B cell (primary cell): ENCODE results near the gene MARCKS. TPM values are rescaled to one million over a fixed set of nuclear protein-coding genes. Genes with fewer than 3 reads are reported as not detected.

Experiments
- ATAC-seq: fragments of 200-7000 bp; cut with Tn5 transposase; one replicate; pipeline ENCODE4 v1.10.0; 2021; ENCODE audit warnings: low read depth, mild to moderate bottlenecking, moderate number of reproducible peaks, moderate library complexity
- CTCF ChIA-PET: fragments of 350-600 bp; sonication (Branson Sonifier 250); formaldehyde crosslinking; loops from one replicate; lab custom pipeline; 2021; ENCODE audit warnings: antibody characterized with exemption, inconsistent platforms; lab: Charles Lee
- POLR2A ChIA-PET: fragments of 350-600 bp; sonication (Branson Sonifier 250); formaldehyde crosslinking; loops from one replicate; lab custom pipeline; 2021; ENCODE audit warnings: antibody characterized with exemption; lab: Charles Lee
- DNase-seq: peaks from one replicate; pipeline ENCODE4 v3.0.0; 2013
- H2AFZ ChIP-seq: 2 replicates; pipeline ENCODE4 v1.6.1; 2012; ENCODE audit warnings: mild to moderate bottlenecking, low read depth, low read length; ENCODE audit not compliant: insufficient read depth, poor library complexity, severe bottlenecking
- H3K27ac ChIP-seq, 2 donors: 1 replicate in 1 of 2; 2 replicates in 1 of 2; pipeline ENCODE4 v1.5.1; 2012 to 2013; ENCODE audit warnings: low read length in 2 of 2, mild to moderate bottlenecking in 2 of 2, moderate library complexity in 1 of 2
- H3K27me3 ChIP-seq, 4 experiments: fragments of 200-600 bp in 1 of 4; sonication (generic) in 1 of 4; replicated peaks in 1 of 4; 1 replicate in 2 of 4; 2 replicates in 2 of 4; pipeline versions ENCODE4 v1.6.1 to v1.7.0; 2013 to 2016; ENCODE audit warnings: low read length in 3 of 4, mild to moderate bottlenecking in 2 of 4, mixed read lengths in 1 of 4, moderate library complexity in 1 of 4; ENCODE audit not compliant: insufficient read depth in 4 of 4, control insufficient read depth in 3 of 4; ENCODE audit errors: control extremely low read depth in 1 of 4
- H3K36me3 ChIP-seq, 2 experiments: replicated peaks in 1 of 2; 1 replicate in 1 of 2; 2 replicates in 1 of 2; pipeline versions ENCODE4 v1.6.1 to v1.7.1; 2013; ENCODE audit warnings: low read length in 1 of 2; ENCODE audit not compliant: insufficient read depth in 2 of 2, control insufficient read depth in 1 of 2; ENCODE audit errors: control extremely low read depth in 1 of 2, extremely low read depth in 1 of 2
- H3K4me1 ChIP-seq, 2 donors: fragments of 200-600 bp in 1 of 2; sonication (generic) in 1 of 2; 1 replicate in 1 of 2; 2 replicates in 1 of 2; pipeline versions ENCODE4 v1.5.1 to v1.6.1; 2013 to 2017; ENCODE audit warnings: low read length in 2 of 2; ENCODE audit not compliant: control insufficient read depth in 2 of 2, insufficient read depth in 2 of 2
- H3K4me2 ChIP-seq: replicated peaks from 2 replicates; pipeline ENCODE3; 2012; ENCODE audit warnings: mild to moderate bottlenecking, low read depth, low read length; ENCODE audit not compliant: poor library complexity, severe bottlenecking
- H3K4me3 ChIP-seq, 5 experiments: fragments of 200-600 bp in 1 of 5; sonication (generic) in 1 of 5; 1 replicate in 3 of 5; 2 replicates in 2 of 5; pipeline versions ENCODE4 v1.5.1 to v1.7.0; 2011 to 2016; ENCODE audit warnings: low read length in 4 of 5, mild to moderate bottlenecking in 4 of 5, low read depth in 2 of 5, control low read depth in 1 of 5, moderate library complexity in 1 of 5; ENCODE audit not compliant: insufficient read depth in 1 of 5; ENCODE audit errors: control extremely low read depth in 1 of 5, extremely low read depth in 1 of 5
- H3K79me2 ChIP-seq: fragments of 200-600 bp; sonication (generic); one replicate; pipeline ENCODE4 v1.6.0; 2016; ENCODE audit warnings: low read length; ENCODE audit not compliant: control insufficient read depth, insufficient read depth
- H3K9ac ChIP-seq: fragments of 200-600 bp; sonication (generic); 2 replicates; pipeline ENCODE4 v1.6.1; 2017; ENCODE audit warnings: mild to moderate bottlenecking, low read length, moderate library complexity
- H3K9me3 ChIP-seq, 3 donors: one replicate each; pipeline versions ENCODE4 v1.6.1 to v1.7.1; 2013; ENCODE audit warnings: low read length in 2 of 3; ENCODE audit not compliant: control insufficient read depth in 2 of 3, insufficient read depth in 1 of 3; ENCODE audit errors: control extremely low read depth in 1 of 3
- H4K20me1 ChIP-seq: 2 replicates; pipeline ENCODE4 v1.6.0; 2012; ENCODE audit warnings: mild to moderate bottlenecking, low read length; ENCODE audit not compliant: insufficient read depth, control insufficient read depth, poor library complexity, severe bottlenecking
- H3K27ac Mint-ChIP-seq: one replicate; pipeline ENCODE4 v1.8.0; 2021; ENCODE audit warnings: mixed read lengths
- H3K27me3 Mint-ChIP-seq: one replicate; pipeline ENCODE4 v1.8.0; 2021; ENCODE audit warnings: mixed read lengths
- H3K4me1 Mint-ChIP-seq: one replicate; pipeline ENCODE4 v1.8.0; 2021; ENCODE audit warnings: mixed read lengths
- H3K4me3 Mint-ChIP-seq: one replicate; pipeline ENCODE4 v1.8.0; 2021; ENCODE audit warnings: mixed read lengths
- H3K9me3 Mint-ChIP-seq: one replicate; pipeline ENCODE4 v1.8.0; 2022; ENCODE audit warnings: mixed read lengths; ENCODE audit not compliant: insufficient read depth
- EZH2 ChIP-seq: IDR thresholded peaks from 2 replicates; pipeline ENCODE4 v1.6.1; 2012; ENCODE audit warnings: borderline replicate concordance, low read depth, mild to moderate bottlenecking, moderate library complexity, low read length; ENCODE audit not compliant: insufficient read depth, poor library complexity, severe bottlenecking
- WGBS: methylation state at CpG from one replicate; pipeline ENCODE4 v1.1.5; 2013; ENCODE audit warnings: missing lambda C conversion rate; ENCODE audit not compliant: insufficient coverage; 5-methylcytosine and 5-hydroxymethylcytosine counted together
- intact Hi-C: fragments of 100-400 bp; cut with micrococcal nuclease; formaldehyde crosslinking; loops from one replicate; pipeline ENCODE4 v1.10.0; 2022
- polyA plus RNA-seq: library from polyadenylated mRNA; depleted of rRNA; stranded (reverse); fragments of >200 nt; gene quantifications from 2 replicates; pipeline ENCODE4 v1.2.3, GENCODE V29; 2012
- total RNA-seq, 2 donors: library from RNA; stranded (reverse); fragments of 120-200 nt in 1 of 2; gene quantifications; 1 replicate in 1 of 2; 2 replicates in 1 of 2; pipeline versions ENCODE4 v1.2.3 to v1.2.4, GENCODE V29; 2013 to 2022
- TF ChIP-seq, protein P1 (sequence below): fragments of 200-600 bp; IDR thresholded peaks from one replicate; pipeline ENCODE4 v1.8.0; 2022; ENCODE audit warnings: antibody characterized with exemption, mild to moderate bottlenecking

MARCKS gene
- total and polyA plus RNA-seq, 2 donors (not counting 1 experiment from before 2014, with no cell fraction given): 15.4 to 58.6 TPM

DNA sequence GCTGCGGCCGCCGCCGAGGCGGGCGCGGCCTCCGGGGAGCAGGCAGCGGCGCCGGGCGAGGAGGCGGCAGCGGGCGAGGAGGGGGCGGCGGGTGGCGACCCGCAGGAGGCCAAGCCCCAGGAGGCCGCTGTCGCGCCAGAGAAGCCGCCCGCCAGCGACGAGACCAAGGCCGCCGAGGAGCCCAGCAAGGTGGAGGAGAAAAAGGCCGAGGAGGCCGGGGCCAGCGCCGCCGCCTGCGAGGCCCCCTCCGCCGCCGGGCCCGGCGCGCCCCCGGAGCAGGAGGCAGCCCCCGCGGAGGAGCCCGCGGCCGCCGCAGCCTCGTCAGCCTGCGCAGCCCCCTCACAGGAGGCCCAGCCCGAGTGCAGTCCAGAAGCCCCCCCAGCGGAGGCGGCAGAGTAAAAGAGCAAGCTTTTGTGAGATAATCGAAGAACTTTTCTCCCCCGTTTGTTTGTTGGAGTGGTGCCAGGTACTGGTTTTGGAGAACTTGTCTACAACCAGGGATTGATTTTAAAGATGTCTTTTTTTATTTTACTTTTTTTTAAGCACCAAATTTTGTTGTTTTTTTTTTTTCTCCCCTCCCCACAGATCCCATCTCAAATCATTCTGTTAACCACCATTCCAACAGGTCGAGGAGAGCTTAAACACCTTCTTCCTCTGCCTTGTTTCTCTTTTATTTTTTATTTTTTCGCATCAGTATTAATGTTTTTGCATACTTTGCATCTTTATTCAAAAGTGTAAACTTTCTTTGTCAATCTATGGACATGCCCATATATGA is 3.2 kb downstream of the MARCKS start:
- Mint-ChIP-seq H3K9me3 (no peaks in the 10 kb centered on the region), H3K27me3 (no peaks in the 10 kb centered on the region), H3K4me1 (peaks cover 14% of the 10 kb centered on the region), H3K27ac (peak overlapping the region; percentile 63), H3K4me3 (peak overlapping the region; percentile 76)
- CTCF ChIA-PET: interaction anchor here (0.6 to 4.0 kb wide), 10 partner anchors 15 to 1681 kb away, joined by 3 to 109 read pairs (median 11); partner anchors contain the start of gene HDAC2
- TF ChIP-seq, protein P1, sequence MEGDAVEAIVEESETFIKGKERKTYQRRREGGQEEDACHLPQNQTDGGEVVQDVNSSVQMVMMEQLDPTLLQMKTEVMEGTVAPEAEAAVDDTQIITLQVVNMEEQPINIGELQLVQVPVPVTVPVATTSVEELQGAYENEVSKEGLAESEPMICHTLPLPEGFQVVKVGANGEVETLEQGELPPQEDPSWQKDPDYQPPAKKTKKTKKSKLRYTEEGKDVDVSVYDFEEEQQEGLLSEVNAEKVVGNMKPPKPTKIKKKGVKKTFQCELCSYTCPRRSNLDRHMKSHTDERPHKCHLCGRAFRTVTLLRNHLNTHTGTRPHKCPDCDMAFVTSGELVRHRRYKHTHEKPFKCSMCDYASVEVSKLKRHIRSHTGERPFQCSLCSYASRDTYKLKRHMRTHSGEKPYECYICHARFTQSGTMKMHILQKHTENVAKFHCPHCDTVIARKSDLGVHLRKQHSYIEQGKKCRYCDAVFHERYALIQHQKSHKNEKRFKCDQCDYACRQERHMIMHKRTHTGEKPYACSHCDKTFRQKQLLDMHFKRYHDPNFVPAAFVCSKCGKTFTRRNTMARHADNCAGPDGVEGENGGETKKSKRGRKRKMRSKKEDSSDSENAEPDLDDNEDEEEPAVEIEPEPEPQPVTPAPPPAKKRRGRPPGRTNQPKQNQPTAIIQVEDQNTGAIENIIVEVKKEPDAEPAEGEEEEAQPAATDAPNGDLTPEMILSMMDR: no peak
- TF ChIP-seq EZH2: no peak
- ATAC-seq (no peak), DNase-seq (peak; percentile 43)
- Histone ChIP-seq H3K27me3 (no peaks in the 10 kb centered on the region), H3K36me3 (peaks cover 3 to 14% of the 10 kb centered on the region in 2 experiments), H3K27ac (no peak overlapping the region), H4K20me1 (peaks cover 17% of the 10 kb centered on the region), H3K4me3 (no peak overlapping the region), H3K9ac (no peak overlapping the region), H3K4me1 (peaks cover 12 to 30% of the 10 kb centered on the region in 2 donors), H2AFZ (no peak overlapping the region), H3K9me3 (peaks cover 0 to 3% (median 0%) of the 10 kb centered on the region in 3 donors), H3K4me2 (no peak overlapping the region), H3K79me2 (peaks cover 36% of the 10 kb centered on the region)
- POLR2A ChIA-PET: interaction anchor here (0.6 kb wide), 1 partner anchor 55 kb away, joined by 3 read pairs; no protein-coding TSS in a partner anchor
- intact Hi-C loops: no loop called here
- WGBS: 98% methylated on average over 35 of the region's 56 CpGs

DNA sequence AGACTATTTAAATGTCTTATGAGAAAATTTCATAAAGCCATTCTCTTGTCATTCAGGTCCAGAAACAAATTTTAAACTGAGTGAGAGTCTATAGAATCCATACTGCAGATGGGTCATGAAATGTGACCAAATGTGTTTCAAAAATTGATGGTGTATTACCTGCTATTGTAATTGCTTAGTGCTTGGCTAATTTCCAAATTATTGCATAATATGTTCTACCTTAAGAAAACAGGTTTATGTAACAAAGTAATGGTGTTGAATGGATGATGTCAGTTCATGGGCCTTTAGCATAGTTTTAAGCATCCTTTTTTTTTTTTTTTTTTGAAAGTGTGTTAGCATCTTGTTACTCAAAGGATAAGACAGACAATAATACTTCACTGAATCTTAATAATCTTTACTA is 5.0 kb downstream of the MARCKS start:
- Histone ChIP-seq H3K9ac (no peak overlapping the region), H3K4me2 (no peak overlapping the region), H2AFZ (no peak overlapping the region), H3K4me1 (peaks cover 4 to 14% of the 10 kb centered on the region in 2 donors), H3K27ac (no peak overlapping the region), H3K27me3 (no peaks in the 10 kb centered on the region), H3K79me2 (peaks cover 36% of the 10 kb centered on the region), H3K9me3 (peaks cover 0 to 3% (median 0%) of the 10 kb centered on the region in 3 donors), H3K36me3 (peaks cover 3 to 14% of the 10 kb centered on the region in 2 experiments), H4K20me1 (peaks cover 17% of the 10 kb centered on the region), H3K4me3 (no peak overlapping the region)
- no peak overlapping the region for H3K4me3 Mint-ChIP-seq
- H3K27me3 Mint-ChIP-seq: no peaks in the 10 kb centered on the region
- ChIA-PET CTCF (interaction anchor here (4.0 kb wide), 1 partner anchor 17 kb away, joined by 45 read pairs; no protein-coding TSS in a partner anchor), POLR2A (no interaction called here)
- H3K27ac Mint-ChIP-seq: no peak overlapping the region
- intact Hi-C loops: no loop called here
- TF ChIP-seq, protein P1: no peak
- no peak for TF ChIP-seq EZH2
- peaks cover 14% of the 10 kb centered on the region for H3K4me1 Mint-ChIP-seq
- ATAC-seq: no peak
- no peak for DNase-seq
- no peaks in the 10 kb centered on the region for H3K9me3 Mint-ChIP-seq
